WI38 (cell line): ENCODE data around the gene CYP24A1.

Source experiments
- H3K4me3 ChIP-seq: 2 replicates; pipeline ENCODE4 v1.5.1; 2011; ENCODE audit warnings: low read depth, mild to moderate bottlenecking, control low read depth, low read length
- CTCF ChIP-seq: IDR thresholded peaks from 2 replicates; pipeline ENCODE4 v1.5.1; 2012; ENCODE audit warnings: low read depth, mild to moderate bottlenecking, control low read depth, low read length

The CYP24A1 gene

GRCh38 chr20:54167909-54168872, 5.6 kb downstream of the CYP24A1 start:
- TF ChIP-seq CTCF = no peak
- no peak overlapping the region for H3K4me3 ChIP-seq

GRCh38 chr20:54166987-54167662, 6.7 kb downstream of the CYP24A1 start:
- no peak for TF ChIP-seq CTCF
- H3K4me3 ChIP-seq = no peak overlapping the region

- no peak for TF ChIP-seq CTCF
- H3K4me3 ChIP-seq = no peak overlapping the region
Measured at GRCh38 chr20:54165803-54166202, 8.0 kb downstream of the CYP24A1 start.

GRCh38 chr20:54165014-54165413, 8.8 kb downstream of the CYP24A1 start:
- TF ChIP-seq CTCF = no peak
- H3K4me3 ChIP-seq = no peak overlapping the region

GRCh38 chr20:54163402-54163801, 10.4 kb downstream of the CYP24A1 start:
- no peak for TF ChIP-seq CTCF
- no peak overlapping the region for H3K4me3 ChIP-seq

- no peak for TF ChIP-seq CTCF
- no peak overlapping the region for H3K4me3 ChIP-seq
Measured at GRCh38 chr20:54162378-54163009, 11.3 kb downstream of the CYP24A1 start.
